Activated gamma-delta T cell treated with Interleukin-2 at 50 U/mL for 16 hours (primary cell): Measurements from ENCODE around the gene HYCC1.
"Not testable (repeated sequence)": the region's sequence is repeated elsewhere in the genome, so short reads cannot be mapped to it uniquely, and the experiment has no call there.

Source experiments
- DNase-seq: peaks from one replicate; pipeline ENCODE4 v3.0.0-alpha.2; 2020

Gene HYCC1

GRCh38 chr7:22983257-22983855, 30.6 kb downstream of the HYCC1 start:
- DNase-seq = no peak

GRCh38 chr7:22980422-22980821, 33.5 kb downstream of the HYCC1 start:
- no peak for DNase-seq

- DNase-seq = no peak
Observed at GRCh38 chr7:22979861-22980260, 34.1 kb downstream of the HYCC1 start.

GRCh38 chr7:22979251-22979650, 34.7 kb downstream of the HYCC1 start:
- no peak for DNase-seq

GRCh38 chr7:22974636-22975035, 39.3 kb downstream of the HYCC1 start:
- DNase-seq = not testable (repeated sequence)

GRCh38 chr7:22972207-22972606, 41.7 kb downstream of the HYCC1 start:
- no peak for DNase-seq

GRCh38 chr7:22969010-22969431, 44.9 kb downstream of the HYCC1 start:
- no peak for DNase-seq
